Measurements from ENCODE around the gene FAM163B.

DNA sequence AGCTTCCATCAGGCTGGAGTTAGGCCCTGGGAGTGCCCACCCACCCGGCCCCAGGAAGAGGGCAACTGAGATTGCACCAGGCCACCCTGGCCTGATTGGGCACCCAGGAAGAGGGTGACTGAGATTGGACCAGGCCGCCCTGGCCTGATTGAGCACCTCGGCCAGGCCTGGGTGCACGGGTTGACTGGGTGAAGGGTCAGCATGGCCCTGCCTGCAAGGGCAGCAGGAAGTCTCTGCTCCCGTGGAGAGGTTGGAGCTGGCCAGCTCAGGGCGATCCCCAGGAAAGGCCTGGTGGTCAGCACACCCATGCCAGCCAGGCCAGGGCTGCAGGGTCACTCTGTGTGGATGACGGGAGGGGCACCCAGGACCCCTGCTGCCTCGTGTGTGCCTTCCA is 62.9 kb downstream of the FAM163B start:
- TF ChIP-seq POLR2AphosphoS5 (IDR thresholded peaks at IDR 0.05; ENCODE audit: control insufficient read depth, insufficient read depth, low read depth, low read length) (no peak), YY1 (IDR thresholded peaks at IDR 0.05; ENCODE audit: borderline replicate concordance in 1 of 3, control insufficient read depth in 1 of 3, extremely low read depth in 1 of 3, insufficient read depth in 3 of 3, insufficient read length in 1 of 3, insufficient replicate concordance in 2 of 3, low read depth in 1 of 3, low read length in 2 of 3) (no peak), RBM25 (IDR thresholded peaks at IDR 0.05; ENCODE audit: low read depth, low read length, severe bottlenecking) (no peak), CBFB (CRISPR knock-in tag; IDR thresholded peaks at IDR 0.05) (no peak), ZFP36 (IDR thresholded peaks at IDR 0.05; ENCODE audit: low read depth, low read length, partially characterized antibody) (no peak), RBBP5 (IDR thresholded peaks at IDR 0.05; ENCODE audit: borderline replicate concordance, insufficient read depth, low read length, poor library complexity, severe bottlenecking) (no peak), RNF2 (IDR thresholded peaks at IDR 0.05) (no peak), CHCHD3 (CRISPR knock-in tag; IDR thresholded peaks at IDR 0.05) (no peak), ZFX (CRISPR knock-in tag; IDR thresholded peaks at IDR 0.05) (no peak), HDAC8 (tag; IDR thresholded peaks at IDR 0.05) (no peak), FOXJ3 (CRISPR knock-in tag; IDR thresholded peaks at IDR 0.05) (no peak)
- TF ChIP-seq, protein P1, sequence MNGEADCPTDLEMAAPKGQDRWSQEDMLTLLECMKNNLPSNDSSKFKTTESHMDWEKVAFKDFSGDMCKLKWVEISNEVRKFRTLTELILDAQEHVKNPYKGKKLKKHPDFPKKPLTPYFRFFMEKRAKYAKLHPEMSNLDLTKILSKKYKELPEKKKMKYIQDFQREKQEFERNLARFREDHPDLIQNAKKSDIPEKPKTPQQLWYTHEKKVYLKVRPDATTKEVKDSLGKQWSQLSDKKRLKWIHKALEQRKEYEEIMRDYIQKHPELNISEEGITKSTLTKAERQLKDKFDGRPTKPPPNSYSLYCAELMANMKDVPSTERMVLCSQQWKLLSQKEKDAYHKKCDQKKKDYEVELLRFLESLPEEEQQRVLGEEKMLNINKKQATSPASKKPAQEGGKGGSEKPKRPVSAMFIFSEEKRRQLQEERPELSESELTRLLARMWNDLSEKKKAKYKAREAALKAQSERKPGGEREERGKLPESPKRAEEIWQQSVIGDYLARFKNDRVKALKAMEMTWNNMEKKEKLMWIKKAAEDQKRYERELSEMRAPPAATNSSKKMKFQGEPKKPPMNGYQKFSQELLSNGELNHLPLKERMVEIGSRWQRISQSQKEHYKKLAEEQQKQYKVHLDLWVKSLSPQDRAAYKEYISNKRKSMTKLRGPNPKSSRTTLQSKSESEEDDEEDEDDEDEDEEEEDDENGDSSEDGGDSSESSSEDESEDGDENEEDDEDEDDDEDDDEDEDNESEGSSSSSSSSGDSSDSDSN (IDR thresholded peaks at IDR 0.05; ENCODE audit: borderline replicate concordance in 1 of 2, low read depth in 2 of 2, low read length in 2 of 2), result no peak
- TF ChIP-seq, protein P2, sequence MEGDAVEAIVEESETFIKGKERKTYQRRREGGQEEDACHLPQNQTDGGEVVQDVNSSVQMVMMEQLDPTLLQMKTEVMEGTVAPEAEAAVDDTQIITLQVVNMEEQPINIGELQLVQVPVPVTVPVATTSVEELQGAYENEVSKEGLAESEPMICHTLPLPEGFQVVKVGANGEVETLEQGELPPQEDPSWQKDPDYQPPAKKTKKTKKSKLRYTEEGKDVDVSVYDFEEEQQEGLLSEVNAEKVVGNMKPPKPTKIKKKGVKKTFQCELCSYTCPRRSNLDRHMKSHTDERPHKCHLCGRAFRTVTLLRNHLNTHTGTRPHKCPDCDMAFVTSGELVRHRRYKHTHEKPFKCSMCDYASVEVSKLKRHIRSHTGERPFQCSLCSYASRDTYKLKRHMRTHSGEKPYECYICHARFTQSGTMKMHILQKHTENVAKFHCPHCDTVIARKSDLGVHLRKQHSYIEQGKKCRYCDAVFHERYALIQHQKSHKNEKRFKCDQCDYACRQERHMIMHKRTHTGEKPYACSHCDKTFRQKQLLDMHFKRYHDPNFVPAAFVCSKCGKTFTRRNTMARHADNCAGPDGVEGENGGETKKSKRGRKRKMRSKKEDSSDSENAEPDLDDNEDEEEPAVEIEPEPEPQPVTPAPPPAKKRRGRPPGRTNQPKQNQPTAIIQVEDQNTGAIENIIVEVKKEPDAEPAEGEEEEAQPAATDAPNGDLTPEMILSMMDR (IDR thresholded peaks at IDR 0.05 in 2 of 3, conservative IDR thresholded peaks at IDR 0.05 in 1 of 3; ENCODE audit: insufficient read depth in 2 of 3, low read depth in 1 of 3, low read length in 3 of 3), result no peak

All from K562 (cell line).